Dermis microvascular lymphatic vessel endothelial cell (primary cell): ENCODE data around the gene DHX16. TPM values are rescaled to one million over a fixed set of nuclear protein-coding genes. Genes with fewer than 3 reads are reported as not detected.

Experiments
- DNase-seq, 2 donors: peaks; one replicate each; pipeline versions ENCODE4 v3.0.0 to v3.0.0-alpha.2; 2010; ENCODE audit warnings: low read depth in 2 of 2
- total RNA-seq: library from RNA; depleted of rRNA; stranded (reverse); fragments of >200 nt; gene quantifications from 2 replicates; pipeline ENCODE4 v1.2.1, GENCODE V29; 2014

The DHX16 gene
- total RNA-seq, 1 donor from 2014 or later: 30.3 TPM

DNA sequence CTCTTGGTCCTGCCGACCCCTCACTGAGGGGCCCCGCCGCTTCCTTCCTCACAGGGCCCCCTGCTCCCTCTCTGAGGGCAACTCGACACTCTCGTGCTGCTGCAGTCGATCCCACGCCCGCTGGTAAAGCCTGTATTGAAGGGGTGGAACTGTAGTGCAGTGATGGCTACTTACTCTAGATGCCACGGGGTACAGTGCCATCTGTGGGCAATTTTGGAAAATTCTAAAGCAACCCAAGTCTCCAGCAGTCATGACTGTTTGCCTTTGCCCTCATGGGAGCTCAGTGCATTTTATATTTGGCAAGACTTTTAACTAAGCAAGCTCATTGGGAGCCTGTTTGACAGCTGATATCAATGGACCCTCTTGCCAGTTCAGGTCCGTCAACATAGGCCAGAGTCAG lies 32.3 kb downstream of the DHX16 start:
- DNase-seq: no peak

- DNase-seq: no peak
These were observed 37.0 kb downstream of the DHX16 start for GRCh38 chr6:30635834-30636233.

DNA sequence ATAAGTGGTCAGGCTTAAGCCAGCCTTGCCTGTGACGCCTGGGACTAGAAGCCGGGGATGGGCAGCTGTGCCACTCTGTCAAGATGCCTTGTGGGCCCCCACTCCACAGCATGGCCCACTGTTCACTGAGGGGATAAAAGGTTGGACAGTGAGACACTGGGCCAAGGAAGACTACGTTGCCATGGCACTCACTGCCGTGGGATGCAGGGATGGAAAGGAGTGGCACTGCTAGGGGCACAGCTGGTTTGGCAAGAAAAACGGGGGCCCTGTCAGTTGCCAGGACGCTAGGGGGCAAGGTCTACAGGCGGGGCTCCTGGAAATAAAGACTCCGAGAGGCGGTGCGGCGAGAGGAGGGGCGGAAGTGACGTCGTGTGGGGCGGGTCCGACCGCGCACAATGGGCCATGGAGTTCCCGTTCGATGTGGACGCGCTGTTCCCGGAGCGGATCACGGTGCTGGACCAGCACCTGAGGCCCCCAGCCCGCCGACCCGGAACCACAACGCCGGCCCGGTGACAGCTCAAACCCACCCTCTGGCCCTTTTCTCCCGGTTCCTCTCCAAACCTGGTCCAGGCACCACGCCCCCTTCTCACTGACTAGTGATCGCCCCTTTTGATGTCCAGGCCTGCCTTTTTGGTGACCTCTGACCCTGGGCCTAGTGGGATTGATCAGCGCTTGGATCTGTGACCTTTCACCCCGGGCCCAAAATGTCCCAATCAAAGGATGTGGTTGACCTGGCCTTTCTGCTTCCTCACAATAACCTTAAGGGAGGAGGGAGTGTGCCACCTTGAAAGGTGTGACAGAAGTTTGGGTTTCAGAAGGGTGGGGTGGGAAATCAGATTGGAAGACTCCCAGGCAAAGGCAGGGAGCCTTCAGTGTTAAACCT lies 46.1 kb downstream of the DHX16 start, which contains the start of gene ATAT1:
Gene ATAT1 (plus strand): TSS at position 391 of the 883 bp plus-strand sequence.
- peak; percentile 55 to 89 for DNase-seq

- no peak for DNase-seq
These were observed 47.3 kb downstream of the DHX16 start for GRCh38 chr6:30625511-30625910.

- DNase-seq: no peak
These were observed 53.2 kb downstream of the DHX16 start for GRCh38 chr6:30619561-30619960.

GRCh38 chr6:30618270-30618797 lies 54.5 kb downstream of the DHX16 start:
- no peak for DNase-seq

- DNase-seq: peak; percentile 98
These were observed 55.1 kb downstream of the DHX16 start, which contains the start of gene MRPS18B for GRCh38 chr6:30617565-30618269. Gene MRPS18B, plus strand, starts transcription at chr6:30617840. Its CDS starts 26 bp downstream, at chr6:30617866.

DNA sequence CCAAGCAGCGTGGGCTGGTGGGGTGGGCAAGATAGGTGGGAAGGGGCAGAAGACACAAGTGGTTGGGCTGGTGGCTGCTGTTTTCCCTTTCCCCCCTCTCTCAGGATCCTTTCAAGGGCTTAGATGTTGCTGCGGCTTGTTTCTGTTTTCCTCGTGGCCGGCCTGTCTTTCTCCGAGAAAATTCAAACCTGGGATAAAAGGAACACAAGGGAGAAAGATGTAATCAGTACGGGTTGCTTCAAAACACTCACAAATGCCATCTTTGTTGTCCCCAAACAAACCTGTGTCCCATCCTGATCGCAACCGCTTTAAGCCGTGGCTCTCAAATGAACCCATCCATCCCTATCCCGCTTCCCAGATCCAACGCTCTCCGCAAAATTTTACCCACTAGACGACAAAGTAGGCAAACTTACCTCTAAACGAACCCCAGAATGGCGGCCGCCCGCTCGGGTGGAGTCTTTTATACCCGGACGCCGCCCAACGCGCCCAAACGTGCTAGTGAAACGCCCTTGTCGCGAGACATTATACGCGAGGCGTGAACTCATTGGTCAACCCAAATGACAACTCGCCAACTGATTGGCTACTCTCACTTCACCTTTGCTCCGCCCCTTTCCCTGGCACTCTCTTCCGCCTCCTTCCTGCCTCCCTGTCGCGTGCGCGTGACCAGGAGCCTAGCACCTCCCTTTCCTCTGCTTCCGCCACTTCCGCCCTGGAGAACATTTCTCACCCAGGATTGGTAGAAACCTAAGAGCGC lies 55.8 kb downstream of the DHX16 start, which contains the start of gene PPP1R10:
Gene PPP1R10 (minus strand): TSS at position 433 of the 754 bp plus-strand sequence. CDS start 7,299 bp downstream, outside the sequence.
- peak; percentile 100 for DNase-seq

GRCh38 chr6:30615958-30616810 lies 56.6 kb downstream of the DHX16 start:
- peak in 1 of 2 donors; percentile 24 for DNase-seq

DNA sequence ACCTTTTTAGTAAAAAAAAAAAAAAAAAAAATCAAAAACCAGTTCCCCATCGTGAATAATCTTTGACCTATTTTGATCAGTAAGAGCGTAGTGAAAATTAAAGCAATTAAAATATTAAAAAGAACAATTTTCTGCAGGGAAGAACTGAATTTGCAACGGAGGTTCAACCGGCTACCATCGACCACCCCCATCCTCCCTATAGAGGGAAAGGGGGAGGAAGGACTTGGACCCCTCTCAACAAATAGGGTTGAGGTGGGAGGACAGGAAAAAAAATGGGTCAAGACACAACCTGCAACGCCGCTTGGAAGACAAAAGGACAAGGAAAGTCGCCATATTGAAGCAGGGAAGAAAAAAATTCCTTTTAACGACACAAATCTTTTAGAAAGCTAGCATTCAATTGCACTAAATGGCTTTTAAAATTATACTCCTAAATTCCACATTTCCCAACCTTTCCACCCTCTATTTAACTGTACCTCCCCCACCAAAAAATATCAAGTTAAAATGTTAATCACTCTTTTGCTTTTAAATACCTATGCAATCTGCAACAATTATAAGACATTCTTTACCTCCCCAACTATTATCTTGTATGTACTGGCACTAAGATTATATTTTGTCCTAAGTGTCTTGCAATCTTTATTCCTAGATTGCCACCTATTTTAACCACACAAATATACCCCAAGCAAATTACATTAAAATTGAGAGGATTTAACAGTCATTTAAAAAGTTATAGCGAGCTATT lies 57.4 kb downstream of the DHX16 start:
- peak; percentile 27 to 83 for DNase-seq

GRCh38 chr6:30614843-30615218 lies 58.0 kb downstream of the DHX16 start:
- DNase-seq: peak; percentile 89 to 97

DNA sequence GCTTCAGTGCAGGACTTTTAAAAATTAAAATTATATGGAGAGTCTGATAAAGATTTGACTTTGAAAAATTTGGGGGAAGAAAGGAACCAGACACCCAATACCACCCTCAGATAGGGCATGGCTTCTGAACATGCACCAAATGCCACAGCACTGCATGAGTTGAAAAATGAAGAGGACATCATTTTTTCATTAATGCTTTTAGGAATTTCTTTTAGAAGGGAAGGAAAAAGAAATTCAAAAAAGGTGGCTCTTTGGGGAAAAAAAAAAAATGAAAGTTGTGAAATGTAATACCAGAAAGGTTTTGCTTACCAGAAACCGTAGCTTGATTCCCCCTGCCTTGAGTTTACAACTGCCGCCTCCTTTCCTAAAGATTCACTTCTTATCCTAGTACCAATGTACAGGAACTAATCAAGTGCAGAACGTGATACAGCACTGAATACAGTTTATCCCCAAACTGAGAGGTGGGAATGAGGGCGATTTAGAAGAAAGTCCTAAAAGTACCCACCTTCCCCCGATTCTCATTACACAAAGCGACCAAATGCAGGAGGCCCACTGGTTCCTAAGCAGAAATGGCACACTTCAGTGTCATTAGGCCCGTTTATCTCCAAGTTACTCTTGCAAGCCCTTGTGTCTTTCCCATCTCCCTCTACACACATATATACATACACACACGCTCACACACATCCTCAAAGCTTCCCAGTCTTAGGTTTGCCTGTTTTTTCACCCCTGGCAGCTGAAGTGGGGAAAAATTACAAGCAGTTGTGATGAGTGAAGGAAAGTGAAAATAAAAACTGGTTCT lies 58.6 kb downstream of the DHX16 start:
- DNase-seq: no peak

DNA sequence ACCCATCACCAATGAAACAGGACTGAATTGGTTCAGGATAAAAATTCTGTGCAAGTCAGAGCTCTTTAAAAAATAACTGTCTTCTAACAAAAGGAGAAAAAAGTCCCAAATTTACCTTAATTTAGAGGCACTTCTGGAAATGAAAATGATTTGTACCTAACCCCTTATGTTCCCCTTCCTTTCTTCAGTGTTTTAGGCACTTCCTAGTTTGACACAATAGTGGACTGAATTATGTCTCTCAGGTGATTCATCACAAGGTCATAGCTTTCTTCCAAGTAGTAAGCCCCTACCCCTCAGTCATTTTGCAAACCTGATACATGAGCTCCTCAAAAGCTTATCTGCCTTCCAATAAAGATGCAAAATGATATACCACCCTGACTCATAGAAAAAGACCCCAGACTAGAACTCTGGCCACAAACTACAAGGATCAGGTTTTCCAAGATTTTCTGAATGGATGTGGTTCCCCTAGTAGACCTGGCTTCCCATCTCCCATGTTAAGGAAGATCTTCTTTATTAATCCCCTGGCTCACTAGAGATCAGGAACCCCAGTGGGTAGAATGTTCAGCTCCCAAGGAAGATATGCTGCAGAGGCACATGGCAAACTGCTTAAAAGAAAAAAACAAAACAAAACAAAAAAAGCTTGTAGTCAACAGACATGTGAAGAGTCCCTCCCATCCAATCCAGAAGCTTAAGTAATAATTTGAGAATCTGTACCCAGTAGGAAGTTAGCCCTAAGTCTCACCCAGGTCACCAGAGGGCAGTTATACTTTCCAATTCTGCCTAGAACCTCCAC lies 59.4 kb downstream of the DHX16 start:
- DNase-seq: peak in 1 of 2 donors; percentile 22

GRCh38 chr6:30612687-30613248 lies 60.0 kb downstream of the DHX16 start:
- DNase-seq: no peak

- DNase-seq: peak in 1 of 2 donors; percentile 44
These were observed 60.6 kb downstream of the DHX16 start for GRCh38 chr6:30612213-30612612.

- DNase-seq: no peak
These were observed 61.0 kb downstream of the DHX16 start for GRCh38 chr6:30611856-30612194.

DNA sequence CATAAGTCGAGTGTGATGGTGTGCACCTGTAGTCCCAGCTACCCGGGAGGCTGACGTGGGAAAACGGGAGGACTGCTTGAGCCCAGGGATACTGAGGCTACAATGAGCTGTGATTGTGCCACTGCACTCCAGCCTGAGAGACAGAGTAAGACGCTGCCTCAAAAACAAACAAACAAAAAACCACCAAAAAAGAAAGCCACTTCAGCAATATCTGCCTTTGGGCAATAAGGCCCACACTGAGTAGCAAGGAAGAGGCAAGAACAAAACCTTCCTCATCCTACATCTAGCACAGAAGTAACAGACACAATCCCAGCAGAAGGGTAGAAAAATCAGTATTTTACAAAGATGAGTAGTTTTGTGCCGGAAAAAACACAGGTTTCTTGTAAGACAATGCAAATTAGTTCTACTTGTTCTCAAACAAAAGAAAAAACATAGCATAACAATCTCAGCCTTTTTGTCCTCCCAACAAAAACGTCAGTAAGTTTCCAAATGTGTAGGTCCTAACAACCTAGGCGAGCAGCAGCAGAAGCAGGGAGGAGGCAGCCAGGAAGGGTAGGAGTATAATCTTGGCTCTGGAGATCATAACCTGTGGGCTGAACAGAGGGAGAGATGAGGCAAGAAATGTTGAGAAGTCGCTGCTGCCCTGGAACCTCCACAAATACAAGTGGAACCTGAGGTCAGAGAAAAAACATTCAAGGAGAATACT lies 61.5 kb downstream of the DHX16 start:
- no peak for DNase-seq
